ENCODE results near the gene GRIK5.
"Not testable (repeated sequence)": the region's sequence is repeated elsewhere in the genome, so short reads cannot be mapped to it uniquely, and the experiment has no call there.

GRIK5 gene

GRCh38 chr19:42069619-42070351 is at the start of gene GRIK5:
TSS of gene GRIK5 (minus strand) at chr19:42070206. CDS start at chr19:42065770, 4,436 bp downstream.
- no peak for DNase-seq

GRCh38 chr19:42117076-42117475 is 47.1 kb upstream of the GRIK5 start:
- no peak for DNase-seq

- DNase-seq, result no peak
Measured at GRCh38 chr19:42116308-42117075, 46.5 kb upstream of the GRIK5 start.

GRCh38 chr19:42115705-42116104 is 45.7 kb upstream of the GRIK5 start:
- no peak for DNase-seq

GRCh38 chr19:42115219-42115618 is 45.2 kb upstream of the GRIK5 start:
- DNase-seq, result no peak

GRCh38 chr19:42114412-42114811 is 44.4 kb upstream of the GRIK5 start:
- DNase-seq, result peak; percentile 28

- DNase-seq, result peak; percentile 100
Measured at GRCh38 chr19:42113641-42114348, 43.8 kb upstream of the GRIK5 start.

- DNase-seq, result peak; percentile 78
Measured at GRCh38 chr19:42111811-42112210, 41.8 kb upstream of the GRIK5 start.

GRCh38 chr19:42111384-42111783 is 41.4 kb upstream of the GRIK5 start:
- DNase-seq, result peak; percentile 87

- DNase-seq, result no peak
Measured at GRCh38 chr19:42110658-42111057, 40.7 kb upstream of the GRIK5 start.

GRCh38 chr19:42109896-42110295 is 39.9 kb upstream of the GRIK5 start:
- no peak for DNase-seq

GRCh38 chr19:42108527-42109389 is 38.8 kb upstream of the GRIK5 start:
- DNase-seq, result peak; percentile 88

GRCh38 chr19:42105368-42105767 is 35.4 kb upstream of the GRIK5 start:
- DNase-seq, result no peak

GRCh38 chr19:42102877-42103276 is 32.9 kb upstream of the GRIK5 start:
- no peak for DNase-seq

- not testable (repeated sequence) for DNase-seq
Measured at GRCh38 chr19:42100241-42100640, 30.2 kb upstream of the GRIK5 start.

- DNase-seq, result no peak
Measured at GRCh38 chr19:42099336-42099925, 29.4 kb upstream of the GRIK5 start.

- DNase-seq, result no peak
Measured at GRCh38 chr19:42098781-42099180, 28.8 kb upstream of the GRIK5 start.

GRCh38 chr19:42097461-42097860 is 27.5 kb upstream of the GRIK5 start:
- no peak for DNase-seq

GRCh38 chr19:42096255-42096837 is 26.3 kb upstream of the GRIK5 start:
- DNase-seq, result no peak

- DNase-seq, result no peak
Measured at GRCh38 chr19:42095814-42096230, 25.8 kb upstream of the GRIK5 start.

GRCh38 chr19:42095142-42095813 is 25.3 kb upstream of the GRIK5 start:
- no peak for DNase-seq
